Tibial nerve (tissue), 4 donors: ENCODE data around the gene NRCAM. TPM values are rescaled to one million over a fixed set of nuclear protein-coding genes. Genes with fewer than 3 reads are reported as not detected.

Source experiments
- DNase-seq, 2 donors: peaks; one replicate each; pipeline ENCODE4 v3.0.0-alpha.2; 2019; ENCODE audit warnings: low spot score in 2 of 2
- H3K27ac ChIP-seq, 4 donors: fragments of 200-600 bp; sonication (generic) in 3 of 4; one replicate each; pipeline ENCODE4 v1.5.1; 2017 to 2019; ENCODE audit warnings: mild to moderate bottlenecking in 1 of 4
- H3K27me3 ChIP-seq, 2 donors: fragments of 200-600 bp; sonication (generic) in 1 of 2; one replicate each; pipeline versions ENCODE4 v1.5.1 to v1.6.0; 2017 to 2019
- H3K36me3 ChIP-seq, 3 donors: fragments of 200-600 bp; sonication (generic); one replicate each; pipeline ENCODE4 v1.5.1; 2018 to 2019
- H3K4me1 ChIP-seq, 4 donors: fragments of 200-600 bp; sonication (generic) in 3 of 4; one replicate each; pipeline ENCODE4 v1.5.1; 2017 to 2019
- H3K4me3 ChIP-seq, 4 donors: fragments of 200-600 bp; sonication (generic) in 3 of 4; one replicate each; pipeline ENCODE4 v1.5.1; 2017 to 2019; ENCODE audit warnings: mild to moderate bottlenecking in 1 of 4, moderate library complexity in 1 of 4
- H3K9me3 ChIP-seq, 4 donors: fragments of 200-600 bp; sonication (generic) in 3 of 4; one replicate each; pipeline ENCODE4 v1.5.1; 2017 to 2019
- CTCF ChIP-seq, 5 experiments: fragments of 200-600 bp in 3 of 5; fragments of 450-650 bp in 2 of 5; sonication (generic) in 3 of 5; IDR thresholded peaks; one replicate each; pipeline ENCODE4 v1.5.1; 2016 to 2019; ENCODE audit warnings: antibody characterized with exemption in 5 of 5, mild to moderate bottlenecking in 3 of 5, moderate library complexity in 2 of 5
- EP300 ChIP-seq, 2 donors: sonication (generic); formaldehyde crosslinking; IDR thresholded peaks; one replicate each; pipeline ENCODE4 v1.6.1; 2017; ENCODE audit warnings: antibody characterized with exemption in 2 of 2, mild to moderate bottlenecking in 1 of 2
- POLR2A ChIP-seq, 2 donors: fragments of 450-650 bp; IDR thresholded peaks; one replicate each; pipeline ENCODE4 v1.6.1; 2017; ENCODE audit warnings: antibody characterized with exemption in 2 of 2, mild to moderate bottlenecking in 2 of 2, moderate library complexity in 2 of 2
- WGBS, 2 donors: methylation state at CpG; one replicate each; pipeline ENCODE4 v1.1.5; 2018; 5-methylcytosine and 5-hydroxymethylcytosine counted together
- total RNA-seq, 4 donors: library from RNA; depleted of rRNA; stranded (reverse); fragments of >200 nt; gene quantifications; one replicate each; pipeline ENCODE4 v1.1.0, GENCODE V29; 2016

Gene NRCAM
- total RNA-seq, 4 donors from 2014 or later, result 16.5 to 87.4 (median 22.4) TPM

DNA sequence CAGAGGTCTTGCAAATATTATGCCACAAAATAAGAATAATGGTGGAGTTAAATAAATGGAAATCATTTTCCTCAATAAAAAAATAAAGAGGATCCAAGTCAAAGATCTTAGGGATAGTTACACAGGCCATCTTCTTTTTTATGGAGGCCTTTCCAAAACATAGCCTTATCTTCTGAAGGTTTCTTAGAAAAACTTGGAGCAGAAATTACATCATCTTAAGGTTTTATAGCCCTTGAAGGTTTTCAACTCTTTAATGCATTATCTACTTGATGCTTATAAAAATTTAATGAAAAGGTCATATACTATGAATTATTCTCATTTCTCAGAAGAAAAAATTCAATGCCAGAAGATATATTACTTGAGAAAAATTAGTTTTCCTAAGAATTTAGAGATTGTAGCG is 231.8 kb downstream of the NRCAM start:
- DNase-seq, result no peak
- no peak overlapping the region for H3K27ac ChIP-seq
- H3K4me1 ChIP-seq, result no peaks in the 10 kb centered on the region
- H3K36me3 ChIP-seq, result no peaks in the 10 kb centered on the region
- TF ChIP-seq CTCF (IDR thresholded peaks at IDR 0.05) (no peak), EP300 (IDR thresholded peaks at IDR 0.05) (no peak), POLR2A (IDR thresholded peaks at IDR 0.05) (no peak)
- 89 to 96% methylated on average over 1 of the region's 1 CpG for WGBS, 2 donors
- H3K4me3 ChIP-seq, result no peak overlapping the region
- H3K9me3 ChIP-seq, result no peaks in the 10 kb centered on the region
- no peaks in the 10 kb centered on the region for H3K27me3 ChIP-seq

DNA sequence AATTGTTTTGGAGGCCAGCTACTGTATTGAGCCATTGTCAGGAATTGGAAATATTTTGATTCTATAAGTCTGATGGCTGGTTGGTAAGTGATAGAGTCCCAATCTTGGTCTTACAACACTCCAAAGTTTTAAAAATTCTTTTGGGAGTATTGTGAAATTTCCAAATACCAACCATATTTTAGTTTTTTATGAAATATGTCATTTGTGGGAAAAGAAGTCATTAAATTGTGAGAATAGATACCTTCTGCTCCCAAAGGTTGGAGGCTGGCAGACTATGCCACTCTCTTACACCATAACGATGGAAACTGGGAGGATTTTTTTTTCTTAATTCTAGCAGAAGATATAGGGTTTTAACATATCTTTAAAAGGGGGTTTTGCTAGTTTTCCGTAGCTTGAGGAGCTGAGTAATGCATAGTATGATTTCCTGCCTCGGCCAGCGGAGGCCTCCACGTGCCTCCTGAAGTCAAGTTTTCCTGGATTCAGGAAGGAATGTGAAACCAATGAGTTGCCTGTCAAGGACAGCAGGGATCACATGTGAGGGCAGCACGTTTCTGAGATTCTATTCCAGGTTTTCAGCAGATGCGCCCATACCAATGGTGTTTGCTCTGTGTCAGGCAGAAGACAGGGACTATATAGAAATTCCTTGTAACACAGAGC is 233.9 kb downstream of the NRCAM start:
- no peak for DNase-seq
- WGBS, 2 donors, result 57 to 58% methylated on average over 7 of the region's 7 CpGs

GRCh38 chr7:108211382-108212201 is 244.6 kb downstream of the NRCAM start:
- no peak overlapping the region for H3K4me3 ChIP-seq
- WGBS, 2 donors, result 73 to 74% methylated on average over 7 of the region's 7 CpGs
- peaks cover 0 to 5% (median 0%) of the 10 kb centered on the region in 3 donors for H3K36me3 ChIP-seq
- H3K27ac ChIP-seq, result no peak overlapping the region
- TF ChIP-seq CTCF (IDR thresholded peaks at IDR 0.05) (no peak), EP300 (IDR thresholded peaks at IDR 0.05) (no peak), POLR2A (IDR thresholded peaks at IDR 0.05) (no peak)
- peaks cover 0 to 5% (median 0%) of the 10 kb centered on the region in 4 donors for H3K9me3 ChIP-seq
- H3K27me3 ChIP-seq, result no peaks in the 10 kb centered on the region
- H3K4me1 ChIP-seq, result no peaks in the 10 kb centered on the region
- no peak for DNase-seq

More for the DNA sequence above, 233.9 kb downstream of the NRCAM start:
- Histone ChIP-seq H3K4me1 (no peaks in the 10 kb centered on the region), H3K4me3 (no peak overlapping the region), H3K27me3 (no peaks in the 10 kb centered on the region), H3K27ac (no peak overlapping the region), H3K36me3 (no peaks in the 10 kb centered on the region), H3K9me3 (no peaks in the 10 kb centered on the region)
- no peak for TF ChIP-seq POLR2A (IDR thresholded peaks at IDR 0.05)
- TF ChIP-seq EP300 (IDR thresholded peaks at IDR 0.05), result no peak
- TF ChIP-seq CTCF (IDR thresholded peaks at IDR 0.05), result no peak

DNA sequence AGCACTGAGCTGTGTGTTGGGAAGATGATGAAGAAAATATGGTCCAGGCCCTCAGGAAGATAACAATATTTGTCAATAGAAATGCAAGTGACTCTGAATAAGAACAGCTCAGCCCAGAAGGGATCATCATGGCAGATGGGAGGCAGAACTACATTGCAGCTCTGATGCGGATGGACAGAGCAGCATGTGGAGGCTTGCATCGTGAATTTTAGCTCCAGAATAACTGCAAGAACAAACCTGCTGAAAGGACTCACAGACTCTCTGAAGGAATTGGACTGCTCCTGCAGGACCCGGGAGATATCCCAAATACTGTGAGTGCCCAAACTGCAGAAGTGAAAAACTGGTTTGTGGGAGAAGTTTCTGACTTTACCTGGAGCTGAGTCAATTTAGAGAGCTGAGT is 245.4 kb downstream of the NRCAM start:
- no peaks in the 10 kb centered on the region for H3K27me3 ChIP-seq
- peaks cover 0 to 5% (median 0%) of the 10 kb centered on the region in 4 donors for H3K9me3 ChIP-seq
- DNase-seq, result no peak
- 93 to 96% methylated on average over 3 of the region's 3 CpGs for WGBS, 2 donors
- H3K27ac ChIP-seq, result no peak overlapping the region
- peaks cover 0 to 13% (median 0%) of the 10 kb centered on the region in 3 donors for H3K36me3 ChIP-seq
- no peak overlapping the region for H3K4me3 ChIP-seq
- no peaks in the 10 kb centered on the region for H3K4me1 ChIP-seq
- TF ChIP-seq CTCF (IDR thresholded peaks at IDR 0.05) (no peak), EP300 (IDR thresholded peaks at IDR 0.05) (no peak), POLR2A (IDR thresholded peaks at IDR 0.05) (no peak)

DNA sequence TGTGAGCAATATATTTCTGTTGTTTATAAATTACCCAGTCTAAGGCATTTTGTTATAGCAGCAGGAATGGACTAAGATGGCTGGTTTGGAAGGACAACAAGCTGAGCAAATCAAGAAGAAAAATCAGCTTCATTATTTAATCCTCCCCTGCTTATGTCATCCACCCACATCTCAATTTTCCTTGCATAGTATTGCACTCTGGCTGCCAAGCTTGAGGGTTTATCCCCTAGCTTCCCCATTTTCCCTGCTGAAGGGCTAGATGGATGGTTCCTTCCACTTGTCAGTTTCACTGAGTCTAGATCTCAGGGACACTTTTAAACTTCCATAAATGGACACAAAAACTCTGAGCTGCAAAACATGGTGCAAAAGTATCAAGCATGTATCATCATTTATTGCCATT is 250.9 kb downstream of the NRCAM start:
- H3K4me1 ChIP-seq, result no peaks in the 10 kb centered on the region
- H3K27me3 ChIP-seq, result no peaks in the 10 kb centered on the region
- no peak overlapping the region for H3K27ac ChIP-seq
- H3K4me3 ChIP-seq, result no peak overlapping the region
- no peak for DNase-seq
- H3K9me3 ChIP-seq, result no peaks in the 10 kb centered on the region
- H3K36me3 ChIP-seq, result peaks cover 0 to 32% (median 0%) of the 10 kb centered on the region in 3 donors
- TF ChIP-seq EP300 (IDR thresholded peaks at IDR 0.05) (no peak), POLR2A (IDR thresholded peaks at IDR 0.05) (no peak), CTCF (IDR thresholded peaks at IDR 0.05) (no peak)
